Left lung (tissue), 10 donors: ENCODE measurements around the gene NR5A2. TPM values are rescaled to one million over a fixed set of nuclear protein-coding genes. Genes with fewer than 3 reads are reported as not detected.

ENCODE experiments used
- ATAC-seq: fragments of 200-7000 bp; cut with Tn5 transposase; one replicate; pipeline ENCODE4 v1.9.1; 2020; ENCODE audit warnings: moderate library complexity
- DNase-seq, 4 donors: peaks; one replicate each; pipeline ENCODE4 v3.0.0-alpha.2; 2013 to 2020
- H3K27ac ChIP-seq, 2 donors: fragments of 200-600 bp; sonication (generic) in 1 of 2; one replicate each; pipeline versions ENCODE4 v1.5.0 to v1.8.0; 2020 to 2021
- H3K27me3 ChIP-seq, 2 donors: fragments of 200-600 bp; sonication (generic) in 1 of 2; one replicate each; pipeline versions ENCODE4 v1.5.0 to v1.8.0; 2020 to 2021
- H3K36me3 ChIP-seq, 2 donors: fragments of 200-600 bp; sonication (generic) in 1 of 2; one replicate each; pipeline versions ENCODE4 v1.5.0 to v1.8.0; 2020 to 2021
- H3K4me1 ChIP-seq, 2 donors: fragments of 200-600 bp; one replicate each; pipeline ENCODE4 v1.8.0; 2021
- H3K4me3 ChIP-seq, 2 donors: fragments of 200-600 bp; sonication (generic) in 1 of 2; one replicate each; pipeline versions ENCODE4 v1.5.0 to v1.8.0; 2020 to 2021; ENCODE audit warnings: mild to moderate bottlenecking in 1 of 2
- H3K9me3 ChIP-seq, 2 donors: fragments of 200-600 bp; sonication (generic) in 1 of 2; one replicate each; pipeline versions ENCODE4 v1.5.0 to v1.8.0; 2020 to 2021
- CTCF ChIP-seq, 2 donors: fragments of 200-600 bp; sonication (generic) in 1 of 2; IDR thresholded peaks; one replicate each; pipeline versions ENCODE4 v1.5.0 to v1.8.0; 2021; ENCODE audit warnings: antibody characterized with exemption in 2 of 2
- intact Hi-C, 2 donors: fragments of 100-400 bp; cut with DNase I; formaldehyde crosslinking; loops; one replicate each; pipeline versions ENCODE4 v1.11.2 to v1.14.2; 2022
- polyA plus RNA-seq, 6 donors: library from polyadenylated mRNA; unstranded; fragments of 120-200 nt; gene quantifications; one replicate each; pipeline ENCODE4 v1.2.1, GENCODE V29; 2013; ENCODE audit not compliant: insufficient read length in 6 of 6
- total RNA-seq, 2 donors: library from RNA; stranded (reverse); fragmentation: NEBNext Ultra II Directional; extraction: Animal tissue kit (Norgen Biotek cat#: 25700); gene quantifications; one replicate each; pipeline ENCODE4 v1.2.1, GENCODE V29; 2021
- donor health status: DM: no; HTN: yes; CAD: no.
- donor health status: DM: no; HTN: no; CAD: no.

Gene NR5A2
- total and polyA plus RNA-seq, 8 donors: 2.8 to 10.7 (median 8.2) TPM

- DNase-seq (peak in 1 of 4 donors; percentile 47), ATAC-seq (no peak)
- Histone ChIP-seq H3K9me3 (no peaks in the 10 kb centered on the region), H3K27ac (no peak overlapping the region), H3K4me3 (no peak overlapping the region), H3K27me3 (no peaks in the 10 kb centered on the region), H3K36me3 (no peaks in the 10 kb centered on the region), H3K4me1 (no peaks in the 10 kb centered on the region)
- TF ChIP-seq CTCF (IDR thresholded peaks at IDR 0.05): no peak
- intact Hi-C loops: no loop called here
These were observed 79.5 kb downstream of the NR5A2 start for GRCh38 chr1:200107004-200107470.

- intact Hi-C loops: no loop called here
- Histone ChIP-seq H3K9me3 (no peaks in the 10 kb centered on the region), H3K27ac (no peak overlapping the region), H3K4me1 (no peaks in the 10 kb centered on the region), H3K4me3 (no peak overlapping the region), H3K27me3 (no peaks in the 10 kb centered on the region), H3K36me3 (no peaks in the 10 kb centered on the region)
- no peak for DNase-seq
- TF ChIP-seq CTCF (IDR thresholded peaks at IDR 0.05): no peak
- ATAC-seq: no peak
These were observed 81.1 kb downstream of the NR5A2 start for GRCh38 chr1:200108659-200109058.

- DNase-seq (no peak), ATAC-seq (no peak)
- no peaks in the 10 kb centered on the region for H3K36me3 ChIP-seq
- H3K27me3 ChIP-seq: no peaks in the 10 kb centered on the region
- intact Hi-C loops: no loop called here
- no peak overlapping the region for H3K27ac ChIP-seq
- H3K4me1 ChIP-seq: no peaks in the 10 kb centered on the region
- TF ChIP-seq CTCF (IDR thresholded peaks at IDR 0.05): no peak
- no peak overlapping the region for H3K4me3 ChIP-seq
- no peaks in the 10 kb centered on the region for H3K9me3 ChIP-seq
These were observed 84.8 kb downstream of the NR5A2 start for GRCh38 chr1:200112290-200112689.

GRCh38 chr1:200115532-200115931 lies 88.0 kb downstream of the NR5A2 start:
- no peak for ATAC-seq
- intact Hi-C loops: no loop called here

GRCh38 chr1:200116324-200116723 lies 88.8 kb downstream of the NR5A2 start:
- TF ChIP-seq CTCF (IDR thresholded peaks at IDR 0.05): no peak
- ATAC-seq (no peak), DNase-seq (no peak)
- Histone ChIP-seq H3K27me3 (no peaks in the 10 kb centered on the region), H3K36me3 (no peaks in the 10 kb centered on the region), H3K9me3 (no peaks in the 10 kb centered on the region), H3K27ac (no peak overlapping the region), H3K4me3 (no peak overlapping the region), H3K4me1 (no peaks in the 10 kb centered on the region)
- intact Hi-C loops: no loop called here

More at GRCh38 chr1:200115532-200115931, 88.0 kb downstream of the NR5A2 start:
- no peaks in the 10 kb centered on the region for H3K27me3 ChIP-seq
- no peaks in the 10 kb centered on the region for H3K36me3 ChIP-seq
- no peak overlapping the region for H3K27ac ChIP-seq
- no peak overlapping the region for H3K4me3 ChIP-seq
- H3K9me3 ChIP-seq: no peaks in the 10 kb centered on the region
- no peaks in the 10 kb centered on the region for H3K4me1 ChIP-seq
- no peak for DNase-seq
- TF ChIP-seq CTCF (IDR thresholded peaks at IDR 0.05): no peak
